Measurements from ENCODE around the gene LIN37. TPM values are rescaled to one million over a fixed set of nuclear protein-coding genes. Genes with fewer than 3 reads are reported as not detected.
"Not testable (repeated sequence)": the region's sequence is repeated elsewhere in the genome, so short reads cannot be mapped to it uniquely, and the experiment has no call there.

LIN37 gene
- total RNA-seq, 6 experiments from 2014 or later = 3.2 to 8.2 (median 4.9) TPM

- peak in 1 of 3 donors; percentile 44 for DNase-seq
Observed at GRCh38 chr19:35792312-35792711, 43.9 kb downstream of the LIN37 start.

GRCh38 chr19:35792888-35793287, 44.5 kb downstream of the LIN37 start:
- intact Hi-C loops (cut with DNase I) = no loop called here
- Histone ChIP-seq H3K27ac (no peak overlapping the region), H3K36me3 (no peaks in the 10 kb centered on the region), H3K4me1 (peaks cover 0 to 4% (median 0%) of the 10 kb centered on the region in 4 donors), H3K27me3 (no peaks in the 10 kb centered on the region), H3K9me3 (no peaks in the 10 kb centered on the region), H3K4me3 (no peak overlapping the region)
- DNase-seq (no peak), ATAC-seq (no peak)
- WGBS (ENCODE audit: insufficient coverage, low coverage, low lambda C conversion rate, missing lambda C conversion rate) = 14% methylated on average over 1 of the region's 8 CpGs
- TF ChIP-seq CTCF (IDR thresholded peaks at IDR 0.05) (no peak), POLR2A (IDR thresholded peaks at IDR 0.05) (no peak)

More at GRCh38 chr19:35792312-35792711, 43.9 kb downstream of the LIN37 start:
- H3K9me3 ChIP-seq = no peaks in the 10 kb centered on the region
- H3K36me3 ChIP-seq = no peaks in the 10 kb centered on the region
- H3K27me3 ChIP-seq = no peaks in the 10 kb centered on the region
- no peak for TF ChIP-seq CTCF (IDR thresholded peaks at IDR 0.05)
- no peak for TF ChIP-seq POLR2A (IDR thresholded peaks at IDR 0.05)
- intact Hi-C loops (cut with DNase I) = no loop called here
- no peak for ATAC-seq
- H3K4me3 ChIP-seq = no peak overlapping the region
- WGBS (ENCODE audit: insufficient coverage, low coverage, low lambda C conversion rate, missing lambda C conversion rate) = 87% methylated on average over 5 of the region's 15 CpGs
- no peak overlapping the region for H3K27ac ChIP-seq
- H3K4me1 ChIP-seq = peaks cover 0 to 4% (median 0%) of the 10 kb centered on the region in 4 donors

GRCh38 chr19:35793381-35794165, 45.2 kb downstream of the LIN37 start:
- 79% methylated on average over 5 of the region's 7 CpGs for WGBS (ENCODE audit: insufficient coverage, low coverage, low lambda C conversion rate, missing lambda C conversion rate)
- no peaks in the 10 kb centered on the region for H3K36me3 ChIP-seq
- ATAC-seq = no peak
- DNase-seq = no peak
- no peak overlapping the region for H3K27ac ChIP-seq
- H3K4me1 ChIP-seq = peaks cover 0 to 4% (median 0%) of the 10 kb centered on the region in 4 donors
- TF ChIP-seq CTCF (IDR thresholded peaks at IDR 0.05) = no peak
- TF ChIP-seq POLR2A (IDR thresholded peaks at IDR 0.05) = no peak
- no peak overlapping the region for H3K4me3 ChIP-seq
- H3K27me3 ChIP-seq = no peaks in the 10 kb centered on the region
- H3K9me3 ChIP-seq = no peaks in the 10 kb centered on the region
- intact Hi-C loops (cut with DNase I) = no loop called here

- ATAC-seq; H3K27ac ChIP-seq; H3K9me3 ChIP-seq; H3K4me3 ChIP-seq; H3K36me3 ChIP-seq; intact Hi-C loops (cut with DNase I); H3K27me3 ChIP-seq; DNase-seq; H3K4me1 ChIP-seq: not testable (repeated sequence)
- 89% methylated on average over 1 of the region's 1 CpG for WGBS (ENCODE audit: insufficient coverage, low coverage, low lambda C conversion rate, missing lambda C conversion rate)
Observed at GRCh38 chr19:35795564-35795963, 47.2 kb downstream of the LIN37 start.

All from right lobe of liver (tissue), 6 donors.